HT1080 (cell line): ENCODE measurements around the gene C5orf63. TPM values are rescaled to one million over a fixed set of nuclear protein-coding genes. Genes with fewer than 3 reads are reported as not detected.
"Not testable (repeated sequence)": the region's sequence is repeated elsewhere in the genome, so short reads cannot be mapped to it uniquely, and the experiment has no call there.

ENCODE experiments used
- DNase-seq: peaks from one replicate; pipeline ENCODE4 v3.0.0-alpha.2; 2015; ENCODE audit warnings: low read depth
- polyA plus RNA-seq, 2 experiments: library from polyadenylated mRNA; depleted of rRNA; stranded (reverse); fragments of >200 nt; gene quantifications; 2 replicates each; pipeline ENCODE4 v1.2.3, GENCODE V29; 2015
- total RNA-seq: library from RNA; depleted of rRNA; stranded (reverse); fragments of >200 nt; shearing (Covaris generic); gene quantifications from 2 replicates; pipeline ENCODE4 v1.2.3, GENCODE V29; 2014; rRNA removed

C5orf63 gene
- 0.37 and 1.9 TPM in 2 replicates for total RNA-seq
- polyA plus RNA-seq (2015; cell fraction: cytosol; rRNA removed): 0.31 and 0.38 TPM in 2 replicates
- polyA plus RNA-seq (2015; cell fraction: nucleus; rRNA removed): 1.2 and 1.3 TPM in 2 replicates

GRCh38 chr5:127072861-127073846, at the start of gene C5orf63:
C5orf63 (minus strand) TSS chr5:127073502; CDS start chr5:127058995, 14,507 bp downstream.
- no peak for DNase-seq

- DNase-seq: no peak
These were observed 39.1 kb upstream of the C5orf63 start for GRCh38 chr5:127112347-127112864.

GRCh38 chr5:127111112-127111511, 37.8 kb upstream of the C5orf63 start:
- no peak for DNase-seq

- DNase-seq: not testable (repeated sequence)
These were observed 35.4 kb upstream of the C5orf63 start for GRCh38 chr5:127108624-127109260.

GRCh38 chr5:127101935-127102334, 28.6 kb upstream of the C5orf63 start:
- no peak for DNase-seq

- DNase-seq: no peak
These were observed 28.2 kb upstream of the C5orf63 start for GRCh38 chr5:127101533-127101932.

GRCh38 chr5:127098241-127098640, 24.9 kb upstream of the C5orf63 start:
- no peak for DNase-seq

- DNase-seq: no peak
These were observed 24.0 kb upstream of the C5orf63 start for GRCh38 chr5:127097278-127097677.

- no peak for DNase-seq
These were observed 23.2 kb upstream of the C5orf63 start for GRCh38 chr5:127096328-127096993.

GRCh38 chr5:127094161-127094814, 21.0 kb upstream of the C5orf63 start:
- DNase-seq: no peak

GRCh38 chr5:127092690-127093089, 19.4 kb upstream of the C5orf63 start:
- peak; percentile 69 for DNase-seq

- no peak for DNase-seq
These were observed 15.9 kb upstream of the C5orf63 start for GRCh38 chr5:127089191-127089590.

- peak; percentile 93 for DNase-seq
These were observed 14.9 kb upstream of the C5orf63 start for GRCh38 chr5:127088251-127088650.

- no peak for DNase-seq
These were observed 13.3 kb upstream of the C5orf63 start for GRCh38 chr5:127086589-127086988.

- DNase-seq: no peak
These were observed 12.5 kb upstream of the C5orf63 start for GRCh38 chr5:127085796-127086195.

GRCh38 chr5:127085371-127085770, 12.1 kb upstream of the C5orf63 start:
- no peak for DNase-seq

GRCh38 chr5:127084656-127085055, 11.4 kb upstream of the C5orf63 start:
- DNase-seq: no peak

GRCh38 chr5:127083711-127084110, 10.4 kb upstream of the C5orf63 start:
- no peak for DNase-seq

- no peak for DNase-seq
These were observed 6.7 kb upstream of the C5orf63 start for GRCh38 chr5:127079994-127080491.

GRCh38 chr5:127077366-127077765, 4.1 kb upstream of the C5orf63 start:
- no peak for DNase-seq
